NCI-H2107 treated with DMSO at 0.1 percent for 48 hours (cell line): ENCODE results near the gene DGKB.

Experiments used
- DNase-seq: peaks from one replicate; lab custom pipeline; 2025; ENCODE audit not compliant: unreplicated experiment; lab: John Stamatoyannopoulos, UW

The DGKB gene

DNA sequence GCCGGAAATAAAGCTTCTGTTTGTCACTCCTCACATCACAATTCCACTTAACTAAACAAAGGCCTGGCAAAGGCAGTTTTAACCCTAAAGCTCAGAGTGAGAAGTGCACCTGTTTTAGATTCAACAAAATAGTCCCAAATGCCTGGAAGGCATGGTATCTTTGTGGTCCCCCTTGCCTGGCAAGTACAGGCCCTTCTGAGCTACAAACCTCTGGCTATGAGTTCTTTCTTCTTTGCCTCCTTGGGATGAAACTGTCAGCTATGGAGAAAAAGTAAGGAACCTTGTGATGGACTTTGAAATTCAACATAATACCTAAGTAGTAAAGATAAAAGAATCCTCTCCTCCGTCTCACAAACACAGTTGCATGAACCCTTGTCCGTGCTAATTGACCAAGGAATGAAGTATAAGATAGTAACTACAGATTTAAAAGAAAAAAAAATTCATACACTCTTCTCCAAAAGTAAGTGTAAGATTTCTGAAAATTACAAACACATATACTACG lies 668.6 kb downstream of the DGKB start:
- DNase-seq, result peak; percentile 93

DNA sequence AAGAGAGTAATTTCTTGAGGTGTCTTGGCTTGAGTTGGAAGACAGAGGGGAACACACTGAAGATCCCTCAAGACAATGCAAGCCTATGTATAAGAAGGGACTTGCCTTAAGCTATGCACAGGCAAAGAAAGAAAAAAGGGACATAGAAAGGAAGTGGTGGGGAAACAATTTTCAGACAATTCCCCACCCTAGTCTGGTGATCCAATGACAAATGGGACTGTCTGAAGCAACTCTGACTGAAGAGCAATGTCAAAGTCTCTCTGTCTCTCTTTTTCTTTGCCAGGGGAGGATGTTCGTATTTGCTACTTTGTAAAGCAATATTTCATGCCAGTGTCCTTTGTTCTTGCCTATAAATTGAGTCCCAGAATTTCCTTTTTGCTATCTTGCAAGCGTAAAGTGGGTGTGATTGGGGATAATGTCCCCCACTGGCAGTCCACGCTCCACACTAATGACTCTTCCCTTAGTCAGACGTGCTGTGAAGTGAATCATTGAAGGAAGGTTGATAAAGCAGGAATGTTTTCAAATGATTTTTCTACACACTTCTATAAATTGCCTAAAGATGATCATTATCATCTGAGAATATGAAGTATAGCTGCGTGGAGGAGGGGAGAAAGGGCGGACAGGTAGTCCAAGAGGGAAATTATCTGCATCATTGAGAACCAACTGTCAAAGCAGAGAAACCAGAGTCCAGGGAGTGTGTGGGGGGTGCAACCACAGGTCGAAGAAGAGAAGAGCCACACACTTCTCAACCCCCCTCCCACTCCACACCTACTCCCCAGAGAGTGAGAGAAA lies 669.3 kb downstream of the DGKB start:
- DNase-seq, result no peak

DNA sequence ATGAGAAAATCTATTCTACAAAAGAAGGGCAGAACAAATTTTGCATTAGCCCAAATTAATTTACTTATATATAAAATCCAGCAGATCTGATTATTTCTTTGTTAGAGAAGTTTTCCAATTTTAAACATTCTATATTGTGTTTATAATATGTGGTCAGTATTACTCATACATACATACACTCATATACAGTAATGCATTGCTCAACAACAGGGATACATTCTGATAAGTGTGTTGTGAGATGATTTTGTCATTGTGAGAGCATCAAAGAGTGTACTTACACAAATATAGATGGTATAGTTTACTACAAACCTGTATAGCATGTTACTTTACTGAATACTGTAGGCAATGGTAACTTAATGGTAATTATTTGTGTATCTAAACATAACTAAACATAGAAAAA lies 673.5 kb downstream of the DGKB start:
- no peak for DNase-seq

GRCh38 chr7:14228341-14228740 lies 674.2 kb downstream of the DGKB start:
- DNase-seq, result no peak

DNA sequence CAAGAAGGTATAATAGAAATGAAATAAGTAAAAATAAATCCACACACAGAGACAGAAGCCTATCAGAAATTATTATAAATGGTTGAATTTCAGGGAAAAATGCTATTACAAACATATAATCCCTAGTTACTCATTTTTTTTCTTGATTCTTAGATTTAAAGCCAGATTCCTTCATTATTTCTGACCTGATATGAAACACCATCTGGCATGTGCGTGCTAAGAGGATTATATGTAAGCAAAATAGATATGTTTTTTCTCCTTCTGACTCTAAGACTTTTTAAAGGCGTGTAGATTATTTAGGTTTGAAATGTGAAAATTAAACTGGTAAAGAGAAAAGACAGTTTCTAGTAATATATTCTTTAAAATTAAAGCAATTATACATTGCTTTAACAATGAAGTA lies 676.4 kb downstream of the DGKB start:
- no peak for DNase-seq

- no peak for DNase-seq
Measured at GRCh38 chr7:14219125-14219524, 683.4 kb downstream of the DGKB start.

DNA sequence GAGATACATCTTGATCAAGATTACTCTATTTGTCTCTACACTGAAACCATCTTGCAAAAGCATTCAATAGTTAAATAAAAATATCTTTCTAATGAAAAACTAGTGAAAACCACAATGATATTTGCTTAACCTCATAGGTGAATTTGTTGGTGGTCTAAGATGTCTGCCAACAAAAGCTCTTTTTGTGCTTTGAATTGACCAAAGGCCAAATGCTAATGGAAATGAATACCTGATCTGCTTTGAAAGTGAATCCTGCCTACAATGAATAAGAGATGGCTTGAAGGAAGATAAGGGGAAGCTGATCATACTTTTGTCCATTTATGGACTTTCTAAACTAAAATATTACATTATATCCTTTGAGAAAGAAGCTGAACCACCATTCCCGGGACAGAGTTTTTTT lies 684.2 kb downstream of the DGKB start:
- no peak for DNase-seq

- DNase-seq, result no peak
Measured at GRCh38 chr7:14209896-14210484, 692.6 kb downstream of the DGKB start.

DNA sequence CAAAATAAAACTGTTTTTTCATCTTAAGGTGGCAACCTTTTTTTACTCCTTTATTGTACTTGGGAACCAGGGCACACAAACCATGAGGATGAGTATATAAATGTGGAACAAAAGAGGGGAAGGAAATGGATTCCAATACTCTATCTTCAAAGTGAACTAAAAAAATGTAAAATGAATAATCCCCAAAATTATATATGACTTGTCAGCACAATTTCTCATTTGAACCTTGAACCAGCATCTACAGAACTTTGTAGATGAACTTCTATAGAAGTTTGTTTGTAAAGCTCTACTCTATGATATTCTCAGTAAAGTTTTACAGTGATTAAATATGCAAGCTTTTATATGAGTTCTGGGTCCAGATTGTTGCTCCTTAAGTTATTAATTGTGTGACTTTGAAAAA lies 694.8 kb downstream of the DGKB start:
- DNase-seq, result no peak

- DNase-seq, result no peak
Measured at GRCh38 chr7:14207138-14207537, 695.4 kb downstream of the DGKB start.

GRCh38 chr7:14206121-14206520 lies 696.4 kb downstream of the DGKB start:
- no peak for DNase-seq

DNA sequence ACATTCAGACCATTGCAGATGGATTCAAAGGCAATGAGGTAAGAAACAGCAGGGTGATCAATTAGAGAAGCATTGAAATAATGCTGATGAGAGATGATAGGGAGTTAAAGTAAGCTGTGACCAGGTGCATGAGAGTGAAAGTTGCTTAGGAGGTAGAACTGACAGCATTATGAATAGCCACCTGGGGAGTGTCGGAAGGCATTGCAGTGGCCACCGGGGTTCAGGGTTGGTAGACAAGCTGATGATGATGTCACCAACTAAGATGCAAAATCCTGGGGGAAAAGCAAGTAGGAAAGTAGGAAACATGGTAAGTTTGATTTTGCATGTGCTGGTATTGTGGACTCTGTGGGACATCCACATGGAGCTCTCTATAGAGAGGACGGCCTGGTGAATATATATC lies 701.2 kb downstream of the DGKB start:
- DNase-seq, result no peak

DNA sequence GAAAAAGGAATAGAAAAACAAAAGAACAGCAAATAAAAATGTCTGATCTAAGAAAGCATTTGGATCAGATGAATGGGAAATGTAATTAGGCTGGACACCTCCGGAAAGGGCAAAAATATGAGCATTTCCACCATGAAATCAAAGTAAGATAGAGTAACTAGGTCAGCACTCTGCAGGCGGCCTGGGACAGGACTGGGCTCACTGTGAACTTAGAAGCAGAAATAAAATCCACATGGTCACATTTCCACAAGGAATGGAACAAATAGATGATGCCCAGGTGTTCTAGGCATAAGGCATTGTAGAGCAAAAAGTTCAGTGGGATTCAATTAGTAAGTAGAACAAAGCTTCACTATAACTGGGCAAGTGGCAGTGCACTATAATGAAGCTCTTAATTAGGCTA lies 703.2 kb downstream of the DGKB start:
- no peak for DNase-seq

GRCh38 chr7:14197280-14197679 lies 705.3 kb downstream of the DGKB start:
- no peak for DNase-seq

- DNase-seq, result no peak
Measured at GRCh38 chr7:14196555-14196954, 706.0 kb downstream of the DGKB start.

GRCh38 chr7:14195871-14196270 lies 706.7 kb downstream of the DGKB start:
- DNase-seq, result no peak

DNA sequence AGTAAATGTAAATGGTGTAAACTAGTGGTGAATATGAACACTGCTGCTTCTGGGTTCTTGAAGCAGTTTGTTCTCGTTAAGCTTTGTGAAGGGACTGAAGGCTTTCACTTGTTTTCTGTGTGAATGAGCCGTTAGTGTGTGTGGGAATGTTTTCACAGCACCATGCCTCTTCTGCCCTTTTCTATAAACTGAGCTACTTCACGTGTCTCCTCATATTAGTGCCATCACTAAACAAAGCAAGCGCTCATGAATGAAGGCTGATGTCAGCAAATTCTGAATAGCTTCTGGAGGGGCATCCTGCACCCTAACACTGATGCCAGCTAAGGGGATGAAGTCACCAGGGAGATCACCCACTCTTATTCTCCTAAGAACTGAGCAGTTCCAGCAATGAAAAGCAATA lies 707.5 kb downstream of the DGKB start:
- no peak for DNase-seq

GRCh38 chr7:14191686-14192098 lies 710.9 kb downstream of the DGKB start:
- no peak for DNase-seq

DNA sequence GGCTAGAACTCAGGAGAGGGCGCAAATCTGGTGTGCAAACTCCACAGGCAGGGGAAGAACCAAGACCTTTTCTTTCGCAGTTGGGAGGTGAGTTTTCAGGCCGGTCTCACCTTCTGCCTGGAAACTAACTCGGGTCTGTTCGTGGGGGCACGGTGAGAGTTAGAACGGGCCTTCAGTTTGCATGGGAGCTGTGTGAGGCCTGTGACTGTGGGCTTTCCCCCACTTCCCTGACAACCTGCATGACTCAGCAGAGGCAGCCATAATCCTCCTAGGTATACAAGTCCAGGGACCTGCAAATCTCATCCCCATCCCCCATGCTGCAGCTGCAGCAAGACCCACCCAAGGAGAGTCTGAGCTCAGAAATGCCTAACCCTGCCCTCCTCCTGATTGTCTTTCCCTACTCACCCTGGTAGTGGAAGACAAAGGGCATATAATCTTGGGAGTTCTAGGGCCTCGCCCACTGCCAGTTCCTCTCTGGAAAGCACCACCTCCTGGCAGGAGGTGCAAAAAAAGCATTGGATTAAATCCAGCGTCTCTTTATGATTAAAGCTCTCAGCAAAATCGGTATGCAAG lies 718.2 kb downstream of the DGKB start:
- no peak for DNase-seq

GRCh38 chr7:14179781-14180180 lies 722.8 kb downstream of the DGKB start:
- no peak for DNase-seq

GRCh38 chr7:14177876-14178275 lies 724.7 kb downstream of the DGKB start:
- no peak for DNase-seq

GRCh38 chr7:14170872-14171271 lies 731.7 kb downstream of the DGKB start:
- no peak for DNase-seq
